HEK293 (cell line): ENCODE measurements around the gene RPS21.

ENCODE experiments used
- CTCF ChIP-seq: fragments of 450-650 bp; formaldehyde crosslinking; IDR thresholded peaks from 2 replicates; pipeline ENCODE4 v1.5.1; 2016; ENCODE audit warnings: missing biosample characterization, missing genetic modification characterization
- PATZ1 ChIP-seq: fragments of 450-650 bp; formaldehyde crosslinking; IDR thresholded peaks from 2 replicates; pipeline ENCODE4 v1.5.1; 2016; ENCODE audit warnings: missing biosample characterization, missing genetic modification characterization
- PBX3 ChIP-seq: sonication (generic); formaldehyde crosslinking; IDR thresholded peaks from 2 replicates; pipeline ENCODE4 v1.8.1; 2022; ENCODE audit warnings: mild to moderate bottlenecking, moderate library complexity, missing genetic modification reagents
- PRDM1 ChIP-seq: fragments of 450-650 bp; formaldehyde crosslinking; IDR thresholded peaks from 2 replicates; pipeline ENCODE4; 2016; ENCODE audit warnings: missing biosample characterization, missing genetic modification characterization
- ZNF274 ChIP-seq, 2 experiments: fragments of 200-500 bp in 1 of 2; fragments of 450-650 bp in 1 of 2; sonication (Bioruptor generic) in 1 of 2; formaldehyde crosslinking in 1 of 2; IDR thresholded peaks; 2 replicates each; pipeline versions ENCODE4 v1.5.1 to v1.6.1; 2014 to 2016; ENCODE audit warnings: borderline replicate concordance in 1 of 2, inconsistent platforms in 1 of 2, low read length in 1 of 2, missing biosample characterization in 1 of 2, missing genetic modification characterization in 1 of 2
- ZNF521 ChIP-seq: fragments of 450-650 bp; formaldehyde crosslinking; IDR thresholded peaks from 2 replicates; pipeline ENCODE4 v1.5.1; 2017; ENCODE audit warnings: missing biosample characterization, mild to moderate bottlenecking, missing genetic modification characterization
- ZNF549 ChIP-seq: fragments of 450-650 bp; IDR thresholded peaks from 2 replicates; pipeline ENCODE4 v1.5.1; 2018; ENCODE audit warnings: missing biosample characterization, missing genetic modification characterization, mild to moderate bottlenecking, inconsistent platforms, moderate library complexity
- ZNF580 ChIP-seq: fragments of 450-650 bp; formaldehyde crosslinking; IDR thresholded peaks from 2 replicates; pipeline ENCODE4 v1.5.1; 2016; ENCODE audit warnings: missing biosample characterization, missing genetic modification characterization
- ZNF777 ChIP-seq: fragments of 450-650 bp; formaldehyde crosslinking; IDR thresholded peaks from 2 replicates; pipeline ENCODE4 v1.5.1; 2017; ENCODE audit warnings: missing biosample characterization, missing genetic modification characterization, borderline replicate concordance
- ZNF792 ChIP-seq: fragments of 450-650 bp; formaldehyde crosslinking; IDR thresholded peaks from 2 replicates; pipeline ENCODE4 v1.5.1; 2016; ENCODE audit warnings: missing biosample characterization, missing genetic modification characterization

GRCh38 chr20:62378215-62378614, 8.7 kb upstream of the RPS21 start:
- TF ChIP-seq ZNF521 (tag by site-specific recombination) = no peak
- TF ChIP-seq PRDM1 (tag by site-specific recombination) = no peak
- no peak for TF ChIP-seq ZNF792 (tag by site-specific recombination)
- TF ChIP-seq ZNF777 (tag by site-specific recombination) = no peak
- TF ChIP-seq CTCF (tag by site-specific recombination) = no peak
- no peak for TF ChIP-seq ZNF274 (IDR thresholded peaks at IDR 0.05; ENCODE audit: low read length)
- TF ChIP-seq ZNF274 (tag by site-specific recombination; IDR thresholded peaks at IDR 0.05; ENCODE audit: borderline replicate concordance) = no peak
- TF ChIP-seq ZNF580 (tag by site-specific recombination) = no peak
- TF ChIP-seq PATZ1 (tag by site-specific recombination) = no peak
- TF ChIP-seq PBX3 (CRISPR knock-in tag) = no peak
- TF ChIP-seq ZNF549 (tag by site-specific recombination) = no peak
